Measurements from ENCODE around the gene AJAP1. TPM values are rescaled to one million over a fixed set of nuclear protein-coding genes. Genes with fewer than 3 reads are reported as not detected.
A peak's percentile ranks its signal among the peaks of the same experiment; 100 is the strongest.

AJAP1 gene
- total and polyA plus RNA-seq, 2 of the 8 experiments (the other 6 are each of a cell fraction or from before 2014, with no cell fraction given) = 1.9 to 6.2 TPM

- Histone ChIP-seq H3K27me3 (replicated peaks in 1 of 4; ENCODE audit: control insufficient read depth in 3 of 4, extremely low read depth in 1 of 4, insufficient read depth in 3 of 4, low read length in 3 of 4) (peaks cover 4 to 19% (median 11%) of the 10 kb centered on the region in 4 experiments), H2BK15ac (ENCODE audit: low read length) (no peak overlapping the region; the same call in 1 of the 2 replicates), H4K20me1 (replicated peaks in 1 of 2; ENCODE audit: control insufficient read depth in 1 of 2, insufficient read depth in 2 of 2, low read length in 2 of 2) (peaks cover 0 to 8% of the 10 kb centered on the region in 2 experiments), H3K36me3 (ENCODE audit: control insufficient read depth in 2 of 4, insufficient read depth in 4 of 4, low read length in 3 of 4) (peaks cover 0 to 3% (median 0%) of the 10 kb centered on the region in 4 experiments; a peak in 1 of 8 replicates), H3K56ac (replicated peaks; ENCODE audit: insufficient read length, low read depth, low read length) (no peak overlapping the region), H2BK120ac (replicated peaks; ENCODE audit: low read depth, low read length) (peak overlapping the region; percentile 96), H3K79me2 (ENCODE audit: control insufficient read depth in 1 of 2, insufficient read depth in 2 of 2, low read length in 2 of 2) (no peaks in the 10 kb centered on the region), H3K4me2 (ENCODE audit: insufficient read depth in 1 of 2, low read depth in 2 of 2, low read length in 2 of 2) (peak overlapping the region in 1 of 2 experiments; percentile 62; a peak in 1 of 4 replicates), H2BK20ac (ENCODE audit: low read length) (peak overlapping the region; percentile 96; the same call in 1 of the 2 replicates), H3K4me1 (replicated peaks in 1 of 4; ENCODE audit: control insufficient read depth in 3 of 4, insufficient read depth in 4 of 4, low read length in 3 of 4) (peaks cover 0 to 31% (median 18%) of the 10 kb centered on the region in 4 experiments; a peak in 6 of 7 replicates), H3K14ac (ENCODE audit: insufficient read length) (no peak overlapping the region), H3K9me3 (ENCODE audit: insufficient read depth in 2 of 2, low read depth in 1 of 2, low read length in 1 of 2) (peaks cover 0 to 7% of the 10 kb centered on the region in 2 experiments; a peak in 1 of 4 replicates), H4K5ac (ENCODE audit: insufficient read length, low read depth, low read length) (no peak overlapping the region), H3K23ac (ENCODE audit: insufficient read length) (no peak overlapping the region), H2BK5ac (ENCODE audit: low read depth, low read length) (0 out of 2 replicates have a peak overlapping the region, but pooled peaks have one; percentile 47), H3K4ac (replicated peaks; ENCODE audit: insufficient read length, low read depth, low read length) (peak overlapping the region; percentile 91), H4K91ac (replicated peaks; ENCODE audit: insufficient read length, low read length) (peak overlapping the region; percentile 99), H2BK12ac (ENCODE audit: low read depth, low read length) (peak overlapping the region; percentile 98), H3K23me2 (ENCODE audit: low read depth, low read length) (peaks cover 4% of the 10 kb centered on the region; the same call in 1 of the 2 replicates), H4K8ac (ENCODE audit: extremely low read depth, insufficient read depth, low read length) (no peak overlapping the region), H2AFZ (ENCODE audit: low read length) (no peak overlapping the region), H3K27ac (ENCODE audit: low read depth, low read length) (no peak overlapping the region), H3K79me1 (ENCODE audit: low read depth, low read length) (0 out of 2 replicates have a peak, but pooled peaks cover 2% of the 10 kb centered on the region), H3K4me3 (ENCODE audit: extremely low read depth in 1 of 4, insufficient read depth in 2 of 4, low read depth in 3 of 4, low read length in 4 of 4) (no peak overlapping the region), H2AK5ac (ENCODE audit: low read depth, low read length) (peak overlapping the region; percentile 100), H3K18ac (ENCODE audit: extremely low read depth, low read length) (no peak overlapping the region), H3K9ac (replicated peaks in 1 of 4; ENCODE audit: extremely low read depth in 1 of 4, low read depth in 3 of 4, low read length in 3 of 4) (no peak overlapping the region)
- POLR2A ChIA-PET (ENCODE audit: partially characterized antibody) = no interaction called here
- DNase-seq (ENCODE audit: low read depth in 1 of 2, low spot score in 2 of 2) = no peak
- WGBS, 2 experiments (ENCODE audit: extremely low coverage in 1 of 2, insufficient coverage in 1 of 2, insufficient read length in 1 of 2, insufficient replicate concordance in 2 of 2, low coverage in 1 of 2, low lambda C conversion rate in 2 of 2, missing lambda C conversion rate in 1 of 2) = 78% methylated on average over 5 of the region's 5 CpGs; no CpG with 5 or more reads in 1 of the 2 experiments
- no peak for FAIRE-seq
- CTCF ChIA-PET (ENCODE audit: partially characterized antibody) = interaction anchor here (0.6 to 1.7 kb wide), 2 partner anchors 12 to 53 kb away, joined by 4 to 5 read pairs; no protein-coding TSS in a partner anchor
- TF ChIP-seq RBBP5 (IDR thresholded peaks at IDR 0.05; ENCODE audit: borderline replicate concordance, low read depth, low read length) = no peak
- no peak for TF ChIP-seq BCL11A (IDR thresholded peaks at IDR 0.05; ENCODE audit: low read depth in 2 of 2, low read length in 2 of 2)
- TF ChIP-seq KDM4A (IDR thresholded peaks at IDR 0.05; ENCODE audit: low read depth, low read length, severe bottlenecking) = no peak
- no peak for TF ChIP-seq MAFK (IDR thresholded peaks at IDR 0.05; ENCODE audit: low read depth, low read length)
- no peak for TF ChIP-seq SIN3A (conservative IDR thresholded peaks at IDR 0.05 in 1 of 2, IDR thresholded peaks at IDR 0.05 in 1 of 2; ENCODE audit: low read depth in 1 of 2, low read length in 2 of 2)
- no peak for TF ChIP-seq SRF (IDR thresholded peaks at IDR 0.05; ENCODE audit: low read depth, low read length)
- no peak for TF ChIP-seq FOSL1 (IDR thresholded peaks at IDR 0.05; ENCODE audit: insufficient read depth, low read depth, low read length)
- no peak for TF ChIP-seq POU5F1 (IDR thresholded peaks at IDR 0.05; ENCODE audit: low read depth, low read length)
- TF ChIP-seq USF2 (IDR thresholded peaks at IDR 0.05; ENCODE audit: low read length) = no peak
- no peak for TF ChIP-seq CBX5 (IDR thresholded peaks at IDR 0.05; ENCODE audit: low read depth, low read length)
- no peak for TF ChIP-seq HDAC2 (IDR thresholded peaks at IDR 0.05; ENCODE audit: borderline replicate concordance in 1 of 2, low read depth in 2 of 2, low read length in 2 of 2)
Measured at GRCh38 chr1:4709641-4710040, 55.2 kb downstream of the AJAP1 start.

Data from H1 (cell line).